ENCODE results near the gene CLIC1. TPM values are rescaled to one million over a fixed set of nuclear protein-coding genes. Genes with fewer than 3 reads are reported as not detected.

The CLIC1 gene
- total RNA-seq, 2 donors from 2014 or later, result 68.9 to 92.9 TPM

GRCh38 chr6:31781244-31782125 is 45.2 kb upstream of the CLIC1 start:
- Histone ChIP-seq H3K36me3 (replicated peaks in 1 of 2; ENCODE audit: insufficient read depth in 1 of 2, low read depth in 2 of 2) (peaks cover 4 to 40% of the 10 kb centered on the region in 2 donors), H3K27me3 (no peaks in the 10 kb centered on the region), H3K4me3 (no peak overlapping the region), H3K9me3 (no peaks in the 10 kb centered on the region), H3K27ac (no peak overlapping the region), H3K4me1 (peaks cover 12% of the 10 kb centered on the region)
- intact Hi-C loops (cut with DNase I), result no loop called here
- WGBS, 2 donors, result 84 to 92% methylated on average over 5 to 17 of the region's 23 CpGs
- TF ChIP-seq POLR2A (IDR thresholded peaks at IDR 0.05) (no peak), CTCF (IDR thresholded peaks at IDR 0.05) (no peak)
- no peak for DNase-seq
- ATAC-seq, result no peak

GRCh38 chr6:31780507-31781243 is 44.3 kb upstream of the CLIC1 start:
- Histone ChIP-seq H3K27ac (no peak overlapping the region), H3K36me3 (replicated peaks in 1 of 2; ENCODE audit: insufficient read depth in 1 of 2, low read depth in 2 of 2) (peaks cover 4 to 40% of the 10 kb centered on the region in 2 donors), H3K4me1 (peaks cover 20% of the 10 kb centered on the region), H3K9me3 (no peaks in the 10 kb centered on the region), H3K27me3 (no peaks in the 10 kb centered on the region), H3K4me3 (no peak overlapping the region)
- TF ChIP-seq CTCF (IDR thresholded peaks at IDR 0.05) (no peak), POLR2A (IDR thresholded peaks at IDR 0.05) (no peak)
- ATAC-seq, result no peak
- no peak for DNase-seq
- intact Hi-C loops (cut with DNase I), result no loop called here
- 85 to 89% methylated on average over 13 to 20 of the region's 20 CpGs for WGBS, 2 donors

- no peak overlapping the region for H3K27ac ChIP-seq
- peaks cover 23% of the 10 kb centered on the region for H3K4me1 ChIP-seq
- H3K27me3 ChIP-seq, result no peaks in the 10 kb centered on the region
- no peak overlapping the region for H3K4me3 ChIP-seq
- intact Hi-C loops (cut with DNase I), result no loop called here
- no peak for TF ChIP-seq CTCF (IDR thresholded peaks at IDR 0.05)
- no peak for TF ChIP-seq POLR2A (IDR thresholded peaks at IDR 0.05)
- WGBS, 2 donors, result 88 to 89% methylated on average over 3 to 10 of the region's 10 CpGs
- ATAC-seq, result no peak
- H3K36me3 ChIP-seq (replicated peaks in 1 of 2; ENCODE audit: insufficient read depth in 1 of 2, low read depth in 2 of 2), result peaks cover 4 to 38% of the 10 kb centered on the region in 2 donors
- no peak for DNase-seq
- H3K9me3 ChIP-seq, result no peaks in the 10 kb centered on the region
Observed at GRCh38 chr6:31779908-31780307, 43.6 kb upstream of the CLIC1 start.

- Histone ChIP-seq H3K4me1 (peaks cover 23% of the 10 kb centered on the region), H3K9me3 (no peaks in the 10 kb centered on the region), H3K36me3 (replicated peaks in 1 of 2; ENCODE audit: insufficient read depth in 1 of 2, low read depth in 2 of 2) (peaks cover 4 to 33% of the 10 kb centered on the region in 2 donors), H3K27me3 (no peaks in the 10 kb centered on the region), H3K27ac (no peak overlapping the region), H3K4me3 (no peak overlapping the region)
- no peak for DNase-seq
- 90 to 95% methylated on average over 20 to 27 of the region's 43 CpGs for WGBS, 2 donors
- no peak for ATAC-seq
- TF ChIP-seq CTCF (IDR thresholded peaks at IDR 0.05) (no peak), POLR2A (IDR thresholded peaks at IDR 0.05) (no peak)
- intact Hi-C loops (cut with DNase I), result no loop called here
Observed at GRCh38 chr6:31778999-31779885, 42.9 kb upstream of the CLIC1 start.
